Posterior cingulate gyrus (tissue), 11 donors: Measurements from ENCODE around the gene HEBP1.
"Not testable (repeated sequence)": the region's sequence is repeated elsewhere in the genome, so short reads cannot be mapped to it uniquely, and the experiment has no call there.

ENCODE experiments used
- DNase-seq, 10 donors: peaks; one replicate each; pipeline versions ENCODE4 v3.0.0 to v3.0.0-alpha.2; 2020 to 2021; ENCODE audit warnings: mixed read lengths in 3 of 10
- intact Hi-C: fragments of 100-400 bp; cut with DNase I; formaldehyde crosslinking; loops from one replicate; pipeline ENCODE4 v1.15.1; 2023

HEBP1 gene, protein sequence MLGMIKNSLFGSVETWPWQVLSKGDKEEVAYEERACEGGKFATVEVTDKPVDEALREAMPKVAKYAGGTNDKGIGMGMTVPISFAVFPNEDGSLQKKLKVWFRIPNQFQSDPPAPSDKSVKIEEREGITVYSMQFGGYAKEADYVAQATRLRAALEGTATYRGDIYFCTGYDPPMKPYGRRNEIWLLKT

DNA sequence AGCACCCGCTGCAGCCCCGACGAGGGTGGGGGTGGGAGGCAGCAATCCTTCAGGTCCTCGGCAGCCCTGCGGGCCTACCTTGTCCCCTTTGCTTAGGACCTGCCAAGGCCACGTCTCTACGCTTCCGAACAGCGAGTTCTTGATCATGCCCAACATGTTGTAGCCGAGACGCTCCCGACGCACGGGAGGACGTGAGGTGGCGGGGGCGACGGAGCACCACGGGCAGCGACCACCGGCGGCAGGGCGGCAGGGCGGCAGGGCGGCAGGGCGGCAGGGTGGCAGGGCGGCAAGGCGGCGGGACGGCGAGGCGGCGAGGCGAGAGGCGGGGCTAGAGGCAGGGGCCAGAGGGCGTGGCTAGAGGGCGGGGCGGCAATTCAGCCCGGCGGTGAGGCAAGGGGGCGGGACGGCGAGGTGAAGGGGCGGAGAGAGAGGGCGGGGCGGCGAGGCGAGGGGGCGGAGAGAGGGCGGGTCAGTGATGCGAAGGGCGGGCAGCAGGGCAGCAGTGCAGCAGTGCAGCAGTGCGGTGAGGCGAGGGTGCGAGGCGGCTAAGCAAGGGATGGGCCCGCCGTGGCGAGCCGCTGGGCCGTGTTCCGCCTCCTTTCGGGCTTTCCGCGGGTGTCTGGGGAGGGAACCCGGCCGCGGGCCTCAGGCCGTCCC is at the start of gene HEBP1:
TSS of gene HEBP1 (minus strand) at position 307 of the 657 bp plus-strand sequence. CDS start at position 156, 151 bp downstream.
- DNase-seq = peak; percentile 95 to 100 (median 97)
- intact Hi-C loops = loop anchor here (5.0 to 10.0 kb wide), 3 partner anchors 42 to 185 kb away; partner anchors contain the start of genes DDX47 and FAM234B

DNA sequence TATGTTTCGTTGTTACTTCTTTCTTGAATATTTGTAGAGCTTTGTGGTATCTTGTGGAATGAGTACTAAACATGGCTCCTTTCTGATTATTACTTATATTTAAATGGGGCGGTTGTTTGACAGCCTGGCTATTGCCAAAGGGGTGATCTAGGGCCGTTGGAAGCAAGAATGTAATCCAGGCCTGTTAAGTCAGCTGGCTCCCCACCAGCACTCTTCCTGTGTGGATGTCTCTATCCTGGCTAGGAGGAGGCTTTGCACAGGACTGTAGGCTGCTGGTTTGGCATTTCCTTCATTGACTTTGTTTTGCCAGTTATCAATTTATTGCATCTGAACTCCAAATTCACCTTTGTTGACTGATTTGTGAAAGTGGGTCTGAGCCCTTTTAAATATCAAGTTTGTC is 49.8 kb upstream of the HEBP1 start:
- DNase-seq = no peak
- intact Hi-C loops = no loop called here

DNA sequence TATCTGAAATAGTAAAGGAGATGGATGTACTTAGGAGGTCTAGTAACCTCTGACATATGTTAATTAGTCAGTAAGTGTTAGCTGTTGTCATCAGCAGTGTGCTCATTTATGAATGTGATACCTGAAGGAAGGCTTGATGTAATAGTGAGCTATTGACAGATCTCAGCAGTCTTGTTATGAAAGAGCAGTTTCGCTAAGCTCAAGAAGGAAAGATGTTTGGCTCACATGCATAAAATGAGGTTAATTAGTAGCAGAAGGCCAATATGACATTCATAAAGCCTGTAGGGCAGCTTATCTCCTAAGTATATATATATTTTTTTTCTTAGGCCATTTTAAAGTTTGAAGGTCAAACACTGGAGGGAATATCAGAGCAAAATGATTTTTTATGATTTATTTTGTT is 46.9 kb upstream of the HEBP1 start:
- DNase-seq = no peak
- intact Hi-C loops = no loop called here

DNA sequence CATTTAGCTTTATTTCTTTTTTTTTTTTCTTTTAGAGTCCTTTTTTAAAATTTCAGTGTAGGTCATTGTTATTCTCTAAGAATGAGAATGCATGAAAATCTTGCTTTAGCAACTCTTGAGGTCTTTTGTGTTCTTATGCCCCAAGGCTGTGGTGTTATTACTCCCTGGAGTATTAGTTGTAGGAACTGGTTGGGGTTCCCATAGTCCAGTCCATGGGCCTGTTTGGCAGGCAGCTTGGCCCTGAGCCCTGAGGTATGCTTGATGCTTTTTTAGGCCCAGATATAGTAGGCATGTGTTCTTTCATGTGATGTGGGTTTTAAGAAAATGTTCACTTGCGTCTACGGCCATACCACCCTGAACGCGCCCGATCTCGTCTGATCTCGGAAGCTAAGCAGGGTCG is 45.8 kb upstream of the HEBP1 start:
- no peak for DNase-seq
- intact Hi-C loops = no loop called here

GRCh38 chr12:13044906-13045299 is 44.8 kb upstream of the HEBP1 start:
- no peak for DNase-seq
- intact Hi-C loops = loop anchor here (5.0 kb wide), 1 partner anchor 43 kb away; the partner anchor contains the start of gene HEBP1

DNA sequence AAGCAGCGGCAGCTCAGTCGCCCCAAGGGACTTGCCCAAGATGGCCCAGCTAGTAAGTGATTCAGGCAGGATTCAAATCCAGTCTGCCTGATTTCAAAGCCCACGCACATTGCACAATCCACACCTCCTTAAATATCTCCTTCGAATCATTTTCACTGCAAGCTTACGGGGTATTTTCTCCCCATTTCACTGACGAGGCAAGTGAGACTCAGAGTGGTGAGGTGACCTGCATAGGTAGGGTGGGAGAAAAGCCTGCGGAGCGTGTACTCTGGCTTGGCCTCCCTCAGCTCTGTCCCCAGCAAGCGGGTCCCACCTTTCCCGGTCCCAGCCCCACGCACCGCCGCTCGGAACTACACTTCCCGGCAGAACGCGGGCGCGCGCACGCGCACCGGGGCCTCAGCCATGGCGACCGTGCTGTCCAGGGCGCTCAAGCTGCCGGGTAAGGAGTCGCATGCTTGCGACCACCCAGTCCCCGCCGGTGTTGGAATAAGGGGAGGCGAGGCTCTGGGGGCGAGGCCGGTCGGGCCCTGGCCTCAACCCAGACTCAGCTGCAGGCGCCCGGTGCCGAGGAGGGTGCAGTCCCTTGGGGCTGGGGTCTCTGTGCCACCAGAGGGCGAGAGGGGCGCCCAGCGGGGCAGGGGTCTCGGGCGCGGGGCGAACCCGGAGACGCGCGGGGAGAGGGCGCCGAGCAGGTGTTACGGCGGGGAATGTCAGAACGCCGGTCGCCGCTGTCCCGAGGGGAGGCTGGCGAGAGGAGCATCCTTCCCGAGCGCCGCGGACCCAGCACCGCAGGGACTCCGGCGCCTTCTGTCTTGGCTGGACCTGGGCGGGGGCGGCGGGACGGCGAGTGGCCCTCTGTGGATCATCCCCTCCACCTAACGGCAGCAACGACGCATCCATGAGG is 44.2 kb upstream of the HEBP1 start, which contains the start of gene FAM234B:
TSS of gene FAM234B (plus strand) at position 380 of the 904 bp plus-strand sequence. CDS start at position 403, 23 bp downstream.
- DNase-seq = peak; percentile 71 to 98 (median 84)
- intact Hi-C loops = loop anchor here (5.0 kb wide), 1 partner anchor 42 kb away; the partner anchor contains the start of gene HEBP1

GRCh38 chr12:13042666-13043230 is 42.7 kb upstream of the HEBP1 start:
- intact Hi-C loops = loop anchor here (5.0 kb wide), 1 partner anchor 40 kb away; the partner anchor contains the start of gene HEBP1
- no peak for DNase-seq

DNA sequence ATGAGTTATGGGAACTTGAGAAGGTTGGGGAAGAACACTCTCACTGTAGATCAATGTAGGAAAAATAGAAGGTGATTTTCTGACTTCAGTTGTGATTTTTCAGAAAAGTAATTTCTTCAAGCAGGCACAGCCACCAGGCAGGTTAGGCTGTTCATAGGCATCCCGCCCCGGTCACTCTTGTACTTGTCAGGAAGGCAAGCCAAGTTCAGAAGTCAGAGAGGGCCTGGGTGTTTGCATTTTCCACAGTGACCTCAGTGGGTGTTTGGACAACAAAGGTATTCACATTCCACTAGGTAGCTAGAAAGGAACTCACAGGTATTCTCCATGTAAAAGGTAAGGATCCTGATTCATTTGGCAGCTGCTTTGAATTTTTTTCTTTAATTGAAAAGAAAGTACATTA is 41.2 kb upstream of the HEBP1 start:
- DNase-seq = no peak
- intact Hi-C loops = loop anchor here (5.0 kb wide), 1 partner anchor 39 kb away; the partner anchor contains the start of gene HEBP1

GRCh38 chr12:13039328-13039956 is 39.4 kb upstream of the HEBP1 start:
- intact Hi-C loops = no loop called here
- no peak for DNase-seq

- no peak for DNase-seq
- intact Hi-C loops = no loop called here
These were observed 38.6 kb upstream of the HEBP1 start for GRCh38 chr12:13038491-13039161.

GRCh38 chr12:13036881-13037280 is 36.8 kb upstream of the HEBP1 start:
- intact Hi-C loops = no loop called here
- DNase-seq = no peak

GRCh38 chr12:13035335-13035734 is 35.3 kb upstream of the HEBP1 start:
- DNase-seq, intact Hi-C loops: not testable (repeated sequence)

GRCh38 chr12:13033476-13033875 is 33.4 kb upstream of the HEBP1 start:
- no peak for DNase-seq
- intact Hi-C loops = no loop called here

DNA sequence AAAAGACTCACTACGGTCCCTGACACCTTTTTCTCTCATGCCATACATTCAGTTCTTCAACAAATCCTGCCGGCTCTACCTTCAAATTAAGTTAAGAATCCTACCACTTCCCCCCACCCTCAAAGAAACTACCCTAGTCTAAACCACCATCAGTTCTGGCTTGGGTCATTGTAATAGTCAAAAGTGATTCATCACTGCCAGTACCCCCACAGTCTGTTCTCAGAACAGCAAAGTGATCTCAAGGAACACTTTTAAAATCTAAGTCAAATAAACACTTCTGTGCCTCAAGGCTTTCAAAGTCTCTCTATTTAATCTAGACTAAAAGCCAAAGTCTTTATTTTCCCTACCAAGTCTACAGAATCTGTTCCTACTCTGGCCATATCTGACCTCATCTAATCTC is 32.1 kb upstream of the HEBP1 start:
- intact Hi-C loops = no loop called here
- DNase-seq = no peak

DNA sequence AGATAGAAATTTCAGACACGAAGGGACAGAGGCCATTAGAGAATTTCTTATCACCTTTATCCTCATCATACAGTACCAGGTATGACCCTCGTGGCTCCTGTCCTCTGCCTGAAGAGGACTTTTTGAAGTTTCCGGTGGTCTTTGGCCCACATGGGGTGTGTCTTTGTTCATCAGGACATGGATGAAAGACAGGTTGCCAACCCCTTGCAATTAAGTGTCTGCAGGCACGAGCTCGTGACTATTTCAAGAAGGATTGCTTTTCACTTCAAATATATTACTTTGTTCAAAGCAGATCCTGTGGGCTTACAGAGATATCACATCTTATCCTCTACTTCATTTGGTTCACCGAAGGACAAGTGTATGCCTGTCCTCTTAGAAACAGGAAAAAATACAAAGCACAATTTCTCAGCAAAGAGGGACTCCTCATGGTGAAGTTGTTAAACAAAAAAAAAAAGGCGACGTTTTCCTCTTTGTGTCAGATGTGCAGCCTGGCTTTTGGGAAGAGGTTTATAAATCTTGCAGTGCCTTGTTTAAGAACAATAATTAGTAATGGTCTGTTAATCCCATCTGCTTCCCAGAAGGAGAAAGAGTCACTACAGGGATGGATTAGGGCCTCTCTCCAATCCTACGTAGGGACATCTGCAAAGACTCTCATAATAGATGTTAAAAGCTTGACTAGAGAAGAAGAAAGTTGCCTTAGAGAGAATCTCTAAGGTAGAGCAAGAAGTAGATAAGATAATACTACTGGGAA is 30.7 kb upstream of the HEBP1 start:
- intact Hi-C loops = no loop called here
- DNase-seq = no peak

DNA sequence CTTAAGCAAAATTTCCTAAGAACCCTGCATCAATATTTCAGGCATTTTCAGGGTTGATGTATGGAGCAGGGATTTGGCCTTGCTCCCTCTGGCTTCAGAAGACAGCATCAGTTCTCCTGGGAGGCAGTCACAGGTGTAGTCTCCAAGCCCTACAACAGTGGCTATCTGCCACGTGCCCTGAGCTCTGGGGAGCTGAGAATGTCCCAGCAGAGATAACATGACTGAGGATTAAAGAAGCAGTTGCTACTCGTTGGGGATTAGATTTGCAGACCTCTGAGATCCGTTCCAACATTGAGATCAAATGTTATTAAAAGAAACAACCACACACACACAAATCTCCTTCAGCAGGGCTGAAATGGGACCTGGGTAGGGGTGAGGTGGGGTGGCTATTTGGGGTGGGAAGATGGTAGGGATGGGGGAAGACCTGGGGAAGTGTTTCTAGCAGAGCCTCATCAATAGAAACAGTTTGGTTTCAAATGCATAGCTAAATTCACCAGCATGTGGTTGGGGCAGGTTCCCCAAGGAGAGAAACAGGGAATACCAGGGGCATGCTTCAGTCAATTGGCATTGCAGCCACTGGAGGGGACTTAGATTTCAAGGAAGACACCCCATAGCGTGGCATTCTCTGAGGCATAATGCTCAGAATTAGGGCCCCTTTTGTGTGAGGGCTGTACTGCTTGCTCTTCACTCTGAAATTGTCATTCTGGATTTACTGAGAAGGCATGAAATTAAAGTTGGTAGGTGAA is 28.9 kb upstream of the HEBP1 start:
- intact Hi-C loops = no loop called here
- DNase-seq = no peak

- DNase-seq = no peak
- intact Hi-C loops = no loop called here
These were observed 27.4 kb upstream of the HEBP1 start for GRCh38 chr12:13027508-13027907.

DNA sequence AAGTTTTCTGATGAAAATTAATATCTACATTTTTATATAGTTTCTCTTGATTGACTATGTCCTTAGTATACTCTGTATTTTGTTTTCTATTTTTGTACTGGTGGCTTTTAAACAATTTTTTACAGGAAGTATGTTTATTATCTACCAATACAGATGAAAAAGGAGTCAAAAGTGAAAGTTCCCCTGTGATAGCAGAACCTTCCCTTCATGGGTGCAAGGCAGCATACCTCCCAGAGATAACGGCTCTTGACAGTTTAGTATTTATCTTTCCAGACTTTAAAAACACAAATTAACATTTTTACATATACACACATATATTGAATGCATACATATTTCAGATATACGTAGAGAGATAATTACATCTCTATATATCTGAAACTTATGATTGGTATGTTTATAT is 27.0 kb upstream of the HEBP1 start:
- no peak for DNase-seq
- intact Hi-C loops = no loop called here
